ENCODE results near the gene TBC1D30.

DNA sequence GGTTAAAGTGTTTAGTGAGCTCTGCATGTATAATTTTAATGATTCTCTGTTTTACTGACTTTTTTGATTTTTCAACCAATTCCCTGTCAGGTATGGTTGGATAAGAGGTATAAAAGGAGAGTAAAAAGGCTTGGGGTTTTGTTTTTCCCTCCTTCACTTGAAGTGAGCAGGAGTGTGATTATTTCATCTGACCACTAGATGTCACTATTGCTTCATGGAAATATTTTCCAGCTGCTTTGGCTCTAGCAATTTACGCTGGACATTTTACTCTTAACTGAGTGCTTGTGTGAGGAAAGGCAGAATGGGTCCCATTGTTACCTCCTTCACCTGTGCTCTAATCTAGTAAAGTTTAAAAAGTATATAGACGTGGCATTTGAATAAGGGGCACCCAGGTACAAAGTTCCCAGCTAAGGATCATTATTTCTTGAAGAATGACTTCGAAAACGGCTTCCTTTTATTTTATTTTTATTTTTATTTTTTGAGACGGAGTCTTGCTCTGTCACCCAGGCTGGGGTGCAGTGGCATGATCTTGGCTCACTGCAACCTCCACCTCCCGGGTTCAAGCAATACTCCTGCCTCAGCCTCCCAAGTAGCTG, 66.5 kb downstream of the TBC1D30 start:
- TF ChIP-seq, protein P1, sequence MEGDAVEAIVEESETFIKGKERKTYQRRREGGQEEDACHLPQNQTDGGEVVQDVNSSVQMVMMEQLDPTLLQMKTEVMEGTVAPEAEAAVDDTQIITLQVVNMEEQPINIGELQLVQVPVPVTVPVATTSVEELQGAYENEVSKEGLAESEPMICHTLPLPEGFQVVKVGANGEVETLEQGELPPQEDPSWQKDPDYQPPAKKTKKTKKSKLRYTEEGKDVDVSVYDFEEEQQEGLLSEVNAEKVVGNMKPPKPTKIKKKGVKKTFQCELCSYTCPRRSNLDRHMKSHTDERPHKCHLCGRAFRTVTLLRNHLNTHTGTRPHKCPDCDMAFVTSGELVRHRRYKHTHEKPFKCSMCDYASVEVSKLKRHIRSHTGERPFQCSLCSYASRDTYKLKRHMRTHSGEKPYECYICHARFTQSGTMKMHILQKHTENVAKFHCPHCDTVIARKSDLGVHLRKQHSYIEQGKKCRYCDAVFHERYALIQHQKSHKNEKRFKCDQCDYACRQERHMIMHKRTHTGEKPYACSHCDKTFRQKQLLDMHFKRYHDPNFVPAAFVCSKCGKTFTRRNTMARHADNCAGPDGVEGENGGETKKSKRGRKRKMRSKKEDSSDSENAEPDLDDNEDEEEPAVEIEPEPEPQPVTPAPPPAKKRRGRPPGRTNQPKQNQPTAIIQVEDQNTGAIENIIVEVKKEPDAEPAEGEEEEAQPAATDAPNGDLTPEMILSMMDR (IDR thresholded peaks at IDR 0.05): peak; percentile 71 to 90 (median 80)
- no peak for TF ChIP-seq POLR2A (IDR thresholded peaks at IDR 0.05)
